Measurements from ENCODE around the gene COL6A5. TPM values are rescaled to one million over a fixed set of nuclear protein-coding genes. Genes with fewer than 3 reads are reported as not detected.

COL6A5 gene
- total RNA-seq, 1 experiment from 2014 or later, result 0.04 TPM

GRCh38 chr3:130316169-130316568, 29.3 kb upstream of the COL6A5 start:
- no peak overlapping the region for H2AFZ ChIP-seq (ENCODE audit: low read length)
- no peak overlapping the region for H3K27ac Mint-ChIP-seq

More at GRCh38 chr3:130316169-130316568, 29.3 kb upstream of the COL6A5 start:
- no peaks in the 10 kb centered on the region for H3K4me1 ChIP-seq (ENCODE audit: insufficient read depth, low read length)
- H3K79me2 ChIP-seq (ENCODE audit: insufficient read depth, low read length), result no peaks in the 10 kb centered on the region
- H2BK15ac ChIP-seq (ENCODE audit: low read depth, low read length), result no peak overlapping the region
- H3K27me3 ChIP-seq (ENCODE audit: insufficient read depth, low read length), result no peaks in the 10 kb centered on the region
- no peak overlapping the region for H3T11ph ChIP-seq (ENCODE audit: low read length)
- no peak overlapping the region for H3K9ac ChIP-seq (ENCODE audit: extremely low read depth, insufficient read length, low read length)
- no peak overlapping the region for H2BK20ac ChIP-seq (ENCODE audit: low read depth, low read length, poor library complexity, severe bottlenecking)
- no peaks in the 10 kb centered on the region for H3K27me3 Mint-ChIP-seq (ENCODE audit: low read depth)
- H4K20me1 ChIP-seq (ENCODE audit: control insufficient read depth, insufficient read depth, insufficient read length), result no peaks in the 10 kb centered on the region
- no peak for TF ChIP-seq CTCF (conservative IDR thresholded peaks at IDR 0.05)
- no peak overlapping the region for H2BK120ac ChIP-seq (ENCODE audit: low read depth, low read length, poor library complexity, severe bottlenecking)
- no peak overlapping the region for H3K14ac ChIP-seq (ENCODE audit: insufficient read depth, low read length)
- H3K27ac ChIP-seq (ENCODE audit: insufficient read length, low read depth, low read length), result no peak overlapping the region
- H2BK12ac ChIP-seq (ENCODE audit: insufficient read length, low read depth, low read length), result no peak overlapping the region
- H4K91ac ChIP-seq (ENCODE audit: insufficient read length, low read depth, low read length), result no peak overlapping the region
- H3K56ac ChIP-seq (ENCODE audit: insufficient read length, low read depth, low read length), result no peak overlapping the region
- no peak for DNase-seq
- H3K9me3 Mint-ChIP-seq, result peaks cover 0 to 3% of the 10 kb centered on the region in 2 experiments; a peak in 2 of 5 replicates
- no peaks in the 10 kb centered on the region for H3K79me1 ChIP-seq (ENCODE audit: insufficient read depth, low read depth, low read length, poor library complexity, severe bottlenecking)
- no peak overlapping the region for H4K5ac ChIP-seq (ENCODE audit: insufficient read length, low read depth, low read length)
- no peaks in the 10 kb centered on the region for H3K36me3 Mint-ChIP-seq (ENCODE audit: insufficient read depth in 1 of 3, low read depth in 3 of 3)
- H2AK5ac ChIP-seq (ENCODE audit: insufficient read length, low read length), result no peak overlapping the region
- no peaks in the 10 kb centered on the region; a peak in 1 of 4 replicates for H3K4me1 Mint-ChIP-seq
- H3K18ac ChIP-seq (ENCODE audit: insufficient read length, low read depth, low read length), result no peak overlapping the region
- H3K4me2 ChIP-seq (ENCODE audit: insufficient read depth, insufficient read length, low read length), result no peak overlapping the region
- no peaks in the 10 kb centered on the region for H3K23me2 ChIP-seq (ENCODE audit: insufficient read length, low read depth, low read length, poor library complexity, severe bottlenecking)
- H4K8ac ChIP-seq (replicated peaks; ENCODE audit: insufficient read length, low read depth, low read length), result no peak overlapping the region
- no peak overlapping the region for H2BK5ac ChIP-seq (ENCODE audit: insufficient read length, low read length)
- no peak overlapping the region for H3K4me3 Mint-ChIP-seq
- H3K4ac ChIP-seq (ENCODE audit: low read depth, low read length), result no peak overlapping the region
- no CpG with 5 or more reads among the region's 2 CpGs for WGBS (ENCODE audit: extremely low coverage, insufficient read length, low lambda C conversion rate)
- H3K9me3 ChIP-seq (ENCODE audit: control insufficient read depth, low read depth, low read length), result no peaks in the 10 kb centered on the region
- H3K23ac ChIP-seq (ENCODE audit: insufficient read length, low read depth, low read length), result no peak overlapping the region
